Measurements from ENCODE around the gene OR5B21. TPM values are rescaled to one million over a fixed set of nuclear protein-coding genes. Genes with fewer than 3 reads are reported as not detected.
A peak's percentile ranks its signal among the peaks of the same experiment; 100 is the strongest.

Gene OR5B21
- total RNA-seq: not detected
- long read RNA-seq: 0 reads

DNA sequence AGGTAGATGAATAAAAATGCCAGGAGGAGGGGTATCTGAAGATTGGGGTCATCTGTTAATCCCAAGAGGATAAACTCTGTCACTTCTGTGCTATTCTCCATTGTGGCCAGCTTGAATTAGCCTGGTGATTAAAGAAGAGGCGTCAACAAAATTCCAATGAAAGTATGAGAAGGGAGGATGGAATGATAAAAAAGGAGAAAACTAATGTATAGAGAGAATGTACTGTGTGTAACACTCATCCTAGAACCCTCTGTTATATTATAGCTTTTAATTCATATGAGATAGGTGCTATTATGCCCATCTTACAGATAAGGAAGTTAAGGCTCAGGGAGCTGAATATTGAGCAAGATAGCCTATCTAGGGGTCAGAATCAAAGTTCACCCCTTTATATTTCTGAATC lies at the start of gene OR5B21:
Gene OR5B21 (minus strand): TSS at position 101 of the 400 bp plus-strand sequence. CDS start 0 bp downstream, at position 101.
- intact Hi-C loops (cut with DNase I): no loop called here
- TF ChIP-seq, protein P1, sequence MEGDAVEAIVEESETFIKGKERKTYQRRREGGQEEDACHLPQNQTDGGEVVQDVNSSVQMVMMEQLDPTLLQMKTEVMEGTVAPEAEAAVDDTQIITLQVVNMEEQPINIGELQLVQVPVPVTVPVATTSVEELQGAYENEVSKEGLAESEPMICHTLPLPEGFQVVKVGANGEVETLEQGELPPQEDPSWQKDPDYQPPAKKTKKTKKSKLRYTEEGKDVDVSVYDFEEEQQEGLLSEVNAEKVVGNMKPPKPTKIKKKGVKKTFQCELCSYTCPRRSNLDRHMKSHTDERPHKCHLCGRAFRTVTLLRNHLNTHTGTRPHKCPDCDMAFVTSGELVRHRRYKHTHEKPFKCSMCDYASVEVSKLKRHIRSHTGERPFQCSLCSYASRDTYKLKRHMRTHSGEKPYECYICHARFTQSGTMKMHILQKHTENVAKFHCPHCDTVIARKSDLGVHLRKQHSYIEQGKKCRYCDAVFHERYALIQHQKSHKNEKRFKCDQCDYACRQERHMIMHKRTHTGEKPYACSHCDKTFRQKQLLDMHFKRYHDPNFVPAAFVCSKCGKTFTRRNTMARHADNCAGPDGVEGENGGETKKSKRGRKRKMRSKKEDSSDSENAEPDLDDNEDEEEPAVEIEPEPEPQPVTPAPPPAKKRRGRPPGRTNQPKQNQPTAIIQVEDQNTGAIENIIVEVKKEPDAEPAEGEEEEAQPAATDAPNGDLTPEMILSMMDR (IDR thresholded peaks at IDR 0.05): no peak

DNA sequence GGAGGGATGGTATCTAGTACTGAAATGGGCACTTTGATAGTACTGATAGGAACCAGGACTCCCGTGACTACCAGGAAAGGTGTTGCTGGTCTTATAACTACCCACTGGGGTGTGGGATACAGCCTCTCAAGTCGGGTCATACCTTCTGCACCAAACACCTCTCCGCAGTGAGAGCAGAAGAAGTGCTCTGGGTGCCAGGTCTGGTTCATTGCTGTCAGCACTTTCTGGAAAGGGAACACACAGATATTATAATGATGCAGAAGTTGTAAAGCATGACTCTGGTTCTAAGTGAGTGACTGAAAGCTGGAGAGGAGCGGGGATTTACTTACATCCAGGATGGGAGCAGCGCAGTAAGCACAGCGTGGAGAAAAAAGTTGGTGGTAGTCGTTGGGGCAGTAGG lies 41.7 kb upstream of the OR5B21 start:
- Histone ChIP-seq H3K4me3 (no peak overlapping the region), H3K27me3 (ENCODE audit: low read depth) (no peaks in the 10 kb centered on the region), H3K4me1 (no peaks in the 10 kb centered on the region), H3K9me3 (no peaks in the 10 kb centered on the region), H3K27ac (no peak overlapping the region), H3K36me3 (peaks cover 100% of the 10 kb centered on the region)
- ATAC-seq (no peak), DNase-seq (no peak)
- TF ChIP-seq, protein P1 (IDR thresholded peaks at IDR 0.05): no peak
- intact Hi-C loops (cut with DNase I): no loop called here

More for the DNA sequence above, at the start of gene OR5B21:
- DNase-seq: no peak
- no peak within 1 kb of the TSS for H3K27ac ChIP-seq
- no peaks in the 10 kb centered on the region for H3K4me1 ChIP-seq
- no peak for ATAC-seq
- H3K9me3 ChIP-seq: no peaks in the 10 kb centered on the region
- H3K36me3 ChIP-seq: no peaks in the 10 kb centered on the region
- no peaks in the 10 kb centered on the region for H3K27me3 ChIP-seq (ENCODE audit: low read depth)
- no peak within 1 kb of the TSS for H3K4me3 ChIP-seq

DNA sequence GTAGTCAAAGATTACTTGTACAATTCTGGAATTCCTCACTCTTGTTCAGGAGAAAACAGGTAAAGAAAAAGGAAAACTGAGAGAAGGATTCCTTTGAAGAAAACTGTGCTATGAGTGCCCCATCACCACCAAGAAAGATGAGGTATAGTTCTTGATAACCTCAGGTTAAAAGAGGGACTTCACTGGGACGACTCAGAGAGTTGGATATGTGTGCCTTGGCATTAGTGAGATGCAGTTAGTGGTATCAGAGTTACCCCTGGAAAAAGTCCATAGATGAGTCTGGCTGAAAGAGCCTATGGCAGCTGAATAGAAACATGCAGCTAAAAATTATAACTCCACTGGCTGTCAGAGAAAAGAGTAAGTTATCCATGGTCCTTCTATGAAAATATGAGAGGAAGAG lies 38.9 kb upstream of the OR5B21 start:
- H3K36me3 ChIP-seq: peaks cover 86% of the 10 kb centered on the region
- no peaks in the 10 kb centered on the region for H3K4me1 ChIP-seq
- no peak overlapping the region for H3K27ac ChIP-seq

DNA sequence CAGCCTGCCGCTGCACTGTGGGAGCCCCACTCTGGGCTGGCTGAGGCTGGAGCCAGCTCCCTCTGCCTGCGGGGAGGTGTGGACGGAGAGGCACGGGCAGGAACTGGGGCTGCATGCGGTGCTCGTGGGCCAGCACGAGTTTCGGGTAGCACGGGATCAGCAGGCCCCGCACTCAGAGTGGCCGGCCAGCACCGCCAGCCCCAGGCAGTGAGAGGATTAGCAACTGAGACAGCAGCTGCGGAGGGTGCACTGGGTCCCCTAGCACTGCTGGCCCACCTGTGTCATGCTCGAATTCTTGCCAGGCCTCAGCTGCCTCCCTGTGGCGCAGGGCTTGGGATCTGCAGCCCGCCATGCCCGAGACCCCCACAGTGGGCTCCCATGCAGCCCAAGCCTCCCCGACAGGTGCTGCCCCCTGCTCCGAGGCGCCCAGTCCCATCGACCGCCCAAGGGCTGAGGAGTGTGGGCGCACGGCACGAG lies 24.0 kb upstream of the OR5B21 start:
- Histone ChIP-seq H3K4me1 (peaks cover 6% of the 10 kb centered on the region), H3K27ac (no peak overlapping the region), H3K4me3 (no peak overlapping the region), H3K36me3 (peaks cover 54% of the 10 kb centered on the region), H3K27me3 (ENCODE audit: low read depth) (no peaks in the 10 kb centered on the region), H3K9me3 (no peaks in the 10 kb centered on the region)
- TF ChIP-seq, protein P1 (IDR thresholded peaks at IDR 0.05): no peak
- DNase-seq: no peak
- intact Hi-C loops (cut with DNase I): no loop called here
- peak in 1 of 2 donors; percentile 41 for ATAC-seq

More for the DNA sequence above, 38.9 kb upstream of the OR5B21 start:
- ATAC-seq (no peak), DNase-seq (no peak)
- H3K9me3 ChIP-seq: no peaks in the 10 kb centered on the region
- intact Hi-C loops (cut with DNase I): no loop called here
- H3K27me3 ChIP-seq (ENCODE audit: low read depth): no peaks in the 10 kb centered on the region
- TF ChIP-seq, protein P1 (IDR thresholded peaks at IDR 0.05): no peak
- no peak overlapping the region for H3K4me3 ChIP-seq

DNA sequence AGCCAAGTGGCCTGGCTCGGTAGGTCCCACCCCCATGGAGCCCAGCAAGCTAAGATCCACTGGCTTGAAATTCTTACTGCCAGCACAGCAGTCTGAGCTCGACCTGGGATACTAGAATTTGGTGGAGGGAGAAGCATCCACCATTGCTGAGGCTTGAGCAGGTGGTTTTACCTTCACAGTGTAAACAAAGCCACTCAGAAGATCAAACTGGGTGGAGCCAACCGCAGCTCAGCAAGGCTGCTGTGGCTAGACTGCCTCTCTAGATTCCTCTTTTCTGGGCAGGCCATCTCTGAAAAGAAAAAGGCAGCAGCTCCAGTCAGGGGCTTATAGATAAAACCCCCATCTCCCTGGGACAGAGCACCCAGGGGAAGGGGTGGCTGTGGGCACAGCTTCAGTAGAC lies 22.3 kb upstream of the OR5B21 start:
- no peak for ATAC-seq
- no peak overlapping the region for H3K4me3 ChIP-seq
- DNase-seq: no peak
- H3K36me3 ChIP-seq: peaks cover 54% of the 10 kb centered on the region
- H3K9me3 ChIP-seq: no peaks in the 10 kb centered on the region
- H3K27ac ChIP-seq: no peak overlapping the region
- H3K27me3 ChIP-seq (ENCODE audit: low read depth): no peaks in the 10 kb centered on the region
- TF ChIP-seq, protein P1 (IDR thresholded peaks at IDR 0.05): no peak
- peaks cover 20% of the 10 kb centered on the region for H3K4me1 ChIP-seq
- intact Hi-C loops (cut with DNase I): no loop called here
